Peyer's patch (tissue), 4 donors: ENCODE measurements around the gene PDCL3. TPM values are rescaled to one million over a fixed set of nuclear protein-coding genes. Genes with fewer than 3 reads are reported as not detected.

Experiments used
- DNase-seq, 3 donors: peaks; one replicate each; pipeline ENCODE4 v3.0.0-alpha.2; 2017 to 2019
- H3K27ac ChIP-seq, 4 donors: fragments of 200-600 bp; sonication (generic); one replicate each; pipeline ENCODE4 v1.5.1; 2016 to 2019
- H3K27me3 ChIP-seq, 2 donors: fragments of 200-600 bp; sonication (generic); one replicate each; pipeline ENCODE4 v1.5.1; 2019
- H3K36me3 ChIP-seq, 3 donors: fragments of 200-600 bp; sonication (generic); one replicate each; pipeline ENCODE4 v1.5.1; 2016 to 2019
- H3K4me1 ChIP-seq, 4 donors: fragments of 200-600 bp; sonication (generic); one replicate each; pipeline ENCODE4 v1.5.1; 2016 to 2019
- H3K4me3 ChIP-seq, 4 donors: fragments of 200-600 bp; sonication (generic); 1 replicate in 3 of 4; 2 replicates in 1 of 4; pipeline ENCODE4 v1.5.1; 2016 to 2019; ENCODE audit warnings: mild to moderate bottlenecking in 1 of 4
- H3K9me3 ChIP-seq, 4 donors: fragments of 200-600 bp; sonication (generic); one replicate each; pipeline ENCODE4 v1.5.1; 2016 to 2019; ENCODE audit warnings: mild to moderate bottlenecking in 1 of 4
- CTCF ChIP-seq, 6 experiments: fragments of 450-650 bp in 4 of 6; fragments of 200-600 bp in 2 of 6; sonication (generic) in 1 of 6; IDR thresholded peaks; one replicate each; pipeline ENCODE4 v1.5.1; 2017 to 2019; ENCODE audit warnings: antibody characterized with exemption in 6 of 6, mild to moderate bottlenecking in 3 of 6, moderate library complexity in 1 of 6
- POLR2A ChIP-seq, 2 donors: fragments of 450-650 bp; IDR thresholded peaks; one replicate each; pipeline ENCODE4 v1.5.1; 2017; ENCODE audit warnings: antibody characterized with exemption in 2 of 2, mild to moderate bottlenecking in 2 of 2, moderate library complexity in 2 of 2
- total RNA-seq, 4 donors: library from RNA; depleted of rRNA; stranded (reverse); fragments of >200 nt; gene quantifications; one replicate each; pipeline ENCODE4 v1.1.0, GENCODE V29; 2016

PDCL3 gene
- total RNA-seq, 4 donors from 2014 or later = 5.0 to 14.0 (median 7.3) TPM

- TF ChIP-seq CTCF (IDR thresholded peaks at IDR 0.05) (no peak), POLR2A (IDR thresholded peaks at IDR 0.05) (no peak)
- no peaks in the 10 kb centered on the region for H3K36me3 ChIP-seq
- H3K4me1 ChIP-seq = no peaks in the 10 kb centered on the region
- H3K9me3 ChIP-seq = no peaks in the 10 kb centered on the region
- no peaks in the 10 kb centered on the region for H3K27me3 ChIP-seq
- H3K4me3 ChIP-seq = no peak overlapping the region
- DNase-seq = no peak
- H3K27ac ChIP-seq = no peak overlapping the region
These were observed 26.9 kb upstream of the PDCL3 start for GRCh38 chr2:100535855-100536254.

- H3K27ac ChIP-seq = no peak overlapping the region
- H3K4me1 ChIP-seq = no peaks in the 10 kb centered on the region
- no peak for DNase-seq
- TF ChIP-seq CTCF (IDR thresholded peaks at IDR 0.05) = no peak
- TF ChIP-seq POLR2A (IDR thresholded peaks at IDR 0.05) = no peak
- H3K4me3 ChIP-seq = no peak overlapping the region
- no peaks in the 10 kb centered on the region for H3K36me3 ChIP-seq
- no peaks in the 10 kb centered on the region for H3K9me3 ChIP-seq
- no peaks in the 10 kb centered on the region for H3K27me3 ChIP-seq
These were observed 24.9 kb upstream of the PDCL3 start for GRCh38 chr2:100537918-100538317.

GRCh38 chr2:100539221-100539620 lies 23.6 kb upstream of the PDCL3 start:
- TF ChIP-seq CTCF (IDR thresholded peaks at IDR 0.05) (no peak), POLR2A (IDR thresholded peaks at IDR 0.05) (no peak)
- H3K9me3 ChIP-seq = no peaks in the 10 kb centered on the region
- H3K4me3 ChIP-seq = no peak overlapping the region
- no peak overlapping the region for H3K27ac ChIP-seq
- H3K4me1 ChIP-seq = no peaks in the 10 kb centered on the region
- no peaks in the 10 kb centered on the region for H3K27me3 ChIP-seq
- H3K36me3 ChIP-seq = no peaks in the 10 kb centered on the region
- no peak for DNase-seq

GRCh38 chr2:100541404-100541803 lies 21.4 kb upstream of the PDCL3 start:
- no peaks in the 10 kb centered on the region for H3K36me3 ChIP-seq
- H3K27ac ChIP-seq = no peak overlapping the region
- no peaks in the 10 kb centered on the region for H3K9me3 ChIP-seq
- TF ChIP-seq POLR2A (IDR thresholded peaks at IDR 0.05) = no peak
- no peak for TF ChIP-seq CTCF (IDR thresholded peaks at IDR 0.05)
- no peaks in the 10 kb centered on the region for H3K27me3 ChIP-seq
- no peak overlapping the region for H3K4me3 ChIP-seq
- H3K4me1 ChIP-seq = no peaks in the 10 kb centered on the region
- no peak for DNase-seq

- H3K4me1 ChIP-seq = no peaks in the 10 kb centered on the region
These were observed 20.4 kb upstream of the PDCL3 start for GRCh38 chr2:100542418-100542817.

More at GRCh38 chr2:100542418-100542817, 20.4 kb upstream of the PDCL3 start:
- no peaks in the 10 kb centered on the region for H3K27me3 ChIP-seq
- no peaks in the 10 kb centered on the region for H3K36me3 ChIP-seq
- H3K27ac ChIP-seq = no peak overlapping the region
- TF ChIP-seq POLR2A (IDR thresholded peaks at IDR 0.05) (no peak), CTCF (IDR thresholded peaks at IDR 0.05) (no peak)
- DNase-seq = no peak
- no peak overlapping the region for H3K4me3 ChIP-seq
- H3K9me3 ChIP-seq = no peaks in the 10 kb centered on the region
